RPMI8226 (cell line): ENCODE results near the gene PRMT7.
A peak's percentile ranks its signal among the peaks of the same experiment; 100 is the strongest.

ENCODE experiments used
- DNase-seq: peaks from one replicate; pipeline ENCODE4 v3.0.0-alpha.2; 2015

PRMT7 gene

DNA sequence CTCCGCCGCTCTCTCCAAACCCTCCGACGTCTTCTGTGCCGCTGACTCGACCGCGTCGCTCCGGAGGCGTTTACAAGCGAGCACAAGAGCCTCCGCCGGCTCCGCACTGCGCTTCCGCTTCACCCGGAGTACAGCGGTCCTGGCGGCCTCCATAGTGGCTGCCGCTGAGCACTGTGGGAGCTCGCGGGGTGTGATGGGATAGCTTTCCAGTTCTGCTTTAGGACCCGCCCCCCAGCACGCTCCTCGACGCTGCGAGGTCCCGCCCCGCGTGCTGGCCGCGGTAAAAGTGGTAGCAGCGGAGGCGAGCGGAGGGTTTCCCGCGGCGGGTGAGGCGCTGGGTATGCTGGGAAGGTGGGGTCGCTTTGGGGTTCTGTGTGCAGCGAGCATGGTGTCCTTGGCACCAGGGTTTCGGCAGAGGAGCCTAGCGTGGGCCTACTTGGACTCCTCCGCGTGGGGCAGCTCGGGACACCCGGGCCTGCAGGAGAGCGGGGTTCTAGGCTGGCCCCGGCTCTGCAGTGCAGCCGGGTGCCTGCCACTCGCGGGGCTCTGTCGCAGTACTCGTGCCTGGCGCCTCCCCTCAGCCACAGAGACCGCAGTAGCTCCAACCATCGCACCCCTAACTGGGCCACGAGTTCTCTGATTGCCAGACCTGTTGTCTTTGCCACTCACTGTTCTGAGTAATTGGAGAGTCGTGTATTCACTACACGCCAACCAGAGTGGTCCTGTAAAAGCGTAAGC, at the start of gene PRMT7, which contains the start of gene SLC7A6OS:
PRMT7 (plus strand) TSS at position 246 of the 738 bp plus-strand sequence. CDS start 4,961 bp downstream, outside the sequence.
SLC7A6OS (minus strand) TSS at position 173 of the 738 bp plus-strand sequence; CDS start at position 153, 20 bp downstream.
- peak; percentile 98 for DNase-seq

DNA sequence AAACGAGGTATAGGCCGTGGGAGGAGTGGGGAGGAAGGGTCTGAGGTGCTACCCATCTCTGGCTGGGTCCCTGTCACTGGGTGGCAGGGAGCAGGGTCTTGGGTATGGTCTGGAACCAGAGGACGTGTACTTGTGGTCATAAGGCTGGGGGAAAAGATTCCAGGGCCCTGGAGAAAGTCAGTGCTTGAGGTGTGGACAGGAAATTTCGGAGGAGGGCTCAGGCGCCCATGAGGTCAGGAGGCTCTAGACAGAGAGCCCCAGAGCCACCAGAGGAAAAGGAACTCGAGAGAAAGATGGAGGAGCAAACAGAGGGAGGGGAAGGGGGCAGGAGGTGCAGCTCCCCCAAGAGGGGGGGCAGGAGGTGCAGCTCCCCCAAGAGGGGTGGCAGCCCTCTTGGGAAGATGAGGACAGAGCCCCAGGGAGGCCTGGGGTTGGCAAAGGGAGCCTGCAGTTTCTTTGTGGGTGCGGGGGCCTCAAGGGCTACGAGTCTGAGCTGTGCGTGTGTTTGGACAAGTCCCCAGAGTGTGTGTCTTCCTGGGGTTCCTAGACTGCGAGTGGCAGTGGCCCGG, 47.2 kb upstream of the PRMT7 start:
- no peak for DNase-seq

DNA sequence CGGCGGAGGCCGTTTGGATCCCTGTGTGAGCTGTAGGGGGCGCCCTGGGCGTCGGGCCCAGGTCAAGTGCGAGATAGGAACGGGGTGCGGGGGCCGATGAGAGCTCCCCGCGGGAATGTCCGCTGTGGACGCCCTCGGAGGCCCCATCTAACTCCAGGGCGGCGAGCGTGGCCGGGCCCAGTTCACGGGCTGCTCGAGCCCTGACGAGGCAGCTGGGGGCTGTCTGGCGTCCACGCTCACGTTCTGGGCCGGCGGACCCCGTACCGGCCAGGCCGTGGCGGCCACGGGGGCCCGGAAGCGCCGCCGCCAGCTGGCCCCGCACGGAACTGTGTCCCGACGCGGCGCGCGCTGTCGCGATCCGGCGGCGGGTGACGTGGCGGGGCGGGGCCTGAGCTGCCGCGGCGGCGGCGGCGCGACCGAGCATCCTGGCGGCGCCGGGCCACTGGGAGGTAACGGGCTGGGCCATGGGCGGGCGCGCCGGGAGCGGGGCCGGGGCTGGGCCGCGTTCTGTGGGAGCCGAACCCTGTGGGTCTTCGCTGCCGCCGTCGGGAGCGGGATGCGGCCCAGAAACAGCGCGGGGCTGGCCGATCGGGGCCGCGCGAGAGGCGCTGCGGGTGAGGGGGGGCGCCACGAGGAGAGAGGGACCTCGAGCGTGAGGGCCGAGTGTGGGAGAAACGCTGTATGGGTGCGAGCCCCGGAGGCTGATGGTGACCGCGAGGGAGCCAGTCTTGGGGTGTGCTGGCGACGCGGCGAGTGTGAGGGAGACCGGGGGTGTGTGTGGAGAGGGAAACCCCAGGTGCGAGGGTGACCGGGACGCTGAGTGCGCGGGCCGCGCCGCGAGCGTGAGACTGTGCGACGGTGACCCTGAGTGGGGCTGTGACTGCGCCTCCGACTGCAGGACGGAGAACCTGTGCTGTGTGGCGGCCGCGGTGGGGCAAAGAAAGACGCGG, 46.4 kb upstream of the PRMT7 start, which contains the start of gene SLC7A6:
SLC7A6 (plus strand) TSS at position 399 of the 950 bp plus-strand sequence. CDS start 10,201 bp downstream, outside the sequence.
- peak; percentile 89 for DNase-seq

GRCh38 chr16:68265078-68265920, 45.5 kb upstream of the PRMT7 start:
- DNase-seq: peak; percentile 84

DNA sequence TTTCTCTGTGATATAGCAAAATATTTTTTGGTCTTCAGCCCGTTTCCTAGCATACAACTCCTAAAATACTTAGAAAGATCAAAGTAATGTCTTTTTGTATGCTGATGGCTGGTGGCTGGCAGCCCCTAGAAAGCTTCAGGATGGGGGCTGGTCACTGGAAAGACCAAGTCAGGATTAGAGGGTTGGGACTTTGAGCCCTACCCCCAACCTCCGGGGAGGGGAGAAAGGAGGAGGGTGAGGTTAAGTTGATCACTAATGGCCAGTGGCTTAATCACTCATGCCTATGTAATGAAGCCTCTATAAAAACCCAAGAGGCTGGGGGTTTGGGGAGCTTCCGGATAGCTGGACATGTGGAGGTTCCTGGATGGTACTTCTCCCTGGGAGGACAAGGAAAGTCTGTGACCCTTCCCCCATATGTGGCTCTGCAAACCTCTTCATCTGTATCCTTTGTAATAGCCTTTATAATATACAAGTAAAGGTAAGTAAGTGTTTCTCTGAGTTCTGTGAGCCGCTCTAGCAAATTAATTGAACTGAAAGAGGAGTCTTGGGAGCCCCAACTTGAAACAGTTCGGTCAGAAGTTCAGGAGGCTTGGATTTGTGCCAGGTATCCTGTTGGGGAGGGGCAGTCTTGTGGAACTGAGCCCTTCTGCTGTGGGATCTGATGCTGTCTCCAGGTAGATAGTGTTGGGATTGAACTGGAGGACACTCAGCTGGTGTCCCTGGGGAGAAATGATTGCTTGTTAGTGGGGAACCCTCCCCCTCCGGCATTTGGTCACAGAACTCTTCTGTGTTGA, 43.0 kb upstream of the PRMT7 start:
- no peak for DNase-seq

DNA sequence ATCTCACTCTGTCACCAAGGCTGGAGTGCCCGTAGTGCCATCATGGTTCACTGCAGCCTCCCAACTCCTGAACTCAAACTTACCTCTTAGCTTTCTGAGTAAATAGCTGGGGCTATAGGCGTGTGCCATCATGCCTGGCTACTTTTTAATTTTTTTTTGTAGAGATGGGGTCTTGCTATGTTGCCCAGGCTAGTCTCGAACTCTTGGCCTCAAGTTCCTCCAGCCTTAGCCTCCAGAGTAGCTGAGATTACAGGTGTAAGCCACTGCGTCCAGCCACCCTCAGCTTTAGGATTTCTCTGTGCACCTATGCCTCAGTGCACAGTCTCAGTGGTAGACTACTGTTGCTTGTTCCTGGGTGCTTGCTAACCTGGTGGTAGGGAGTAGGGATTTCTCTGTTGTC, 41.0 kb upstream of the PRMT7 start:
- no peak for DNase-seq

DNA sequence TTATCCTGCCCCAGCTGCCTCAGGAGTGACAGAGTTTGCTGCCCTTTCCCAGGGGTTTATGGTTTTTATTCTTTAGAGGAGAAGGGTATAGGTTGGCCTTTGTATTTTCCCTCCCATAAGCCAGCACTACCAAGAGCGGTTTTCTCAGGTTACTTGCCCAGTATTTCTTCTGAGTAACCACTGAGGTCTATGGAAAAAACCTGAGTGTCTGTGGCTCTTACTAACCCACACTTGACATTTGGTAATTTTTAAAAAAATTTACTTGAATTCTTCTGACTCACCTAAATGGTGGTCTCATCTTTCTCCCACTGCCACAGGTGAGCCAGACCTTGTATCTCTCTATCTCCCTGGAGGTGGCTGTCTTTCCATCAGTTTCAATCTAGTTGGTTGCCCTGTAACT, 40.5 kb upstream of the PRMT7 start:
- DNase-seq: no peak

GRCh38 chr16:68272507-68273209, 38.2 kb upstream of the PRMT7 start:
- peak; percentile 92 for DNase-seq

DNA sequence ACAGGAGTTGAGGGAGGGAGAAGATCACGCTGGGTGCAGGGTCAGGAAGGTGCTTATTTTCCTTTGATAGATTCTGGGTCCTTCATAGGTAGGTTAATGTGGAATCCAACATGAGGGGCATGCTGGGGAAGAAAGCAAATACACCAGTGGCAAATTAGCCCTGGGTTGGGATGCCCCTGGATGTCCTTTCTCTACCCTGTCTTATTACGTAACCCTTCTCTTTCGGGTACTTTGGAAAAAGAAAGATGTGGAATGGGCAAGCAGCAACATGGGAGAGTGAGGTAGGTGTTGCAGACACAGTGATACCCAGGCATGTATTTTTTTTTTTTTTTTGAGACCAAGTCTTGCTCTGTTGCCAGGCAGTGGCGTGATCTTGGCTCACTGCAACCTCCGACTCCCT, 37.4 kb upstream of the PRMT7 start:
- no peak for DNase-seq

GRCh38 chr16:68273896-68274295, 36.9 kb upstream of the PRMT7 start:
- no peak for DNase-seq

- no peak for DNase-seq
Observed at GRCh38 chr16:68274441-68274840, 36.4 kb upstream of the PRMT7 start.

GRCh38 chr16:68275611-68276191, 35.1 kb upstream of the PRMT7 start:
- DNase-seq: no peak

DNA sequence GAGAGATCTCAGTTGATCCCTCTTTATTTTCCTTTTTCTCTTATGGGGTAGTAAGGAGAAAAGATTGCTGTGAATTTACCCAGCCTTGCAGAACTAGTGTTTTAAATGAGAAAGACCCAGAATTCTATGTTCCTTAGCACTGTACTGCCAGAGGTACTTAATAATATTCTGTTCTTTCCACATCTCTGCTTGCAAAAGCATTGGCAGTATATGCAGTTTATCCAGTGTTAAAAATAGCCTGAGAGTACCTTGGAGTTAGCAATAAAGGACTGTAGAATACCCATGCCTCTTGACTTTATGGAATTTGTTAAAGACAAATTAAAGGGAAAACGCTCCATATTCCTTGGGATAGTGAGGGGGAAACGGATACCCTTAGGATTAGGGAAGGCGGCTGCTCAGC, 34.6 kb upstream of the PRMT7 start:
- no peak for DNase-seq

GRCh38 chr16:68279726-68280558, 30.9 kb upstream of the PRMT7 start:
- no peak for DNase-seq

- DNase-seq: no peak
Observed at GRCh38 chr16:68281368-68282063, 29.3 kb upstream of the PRMT7 start.

DNA sequence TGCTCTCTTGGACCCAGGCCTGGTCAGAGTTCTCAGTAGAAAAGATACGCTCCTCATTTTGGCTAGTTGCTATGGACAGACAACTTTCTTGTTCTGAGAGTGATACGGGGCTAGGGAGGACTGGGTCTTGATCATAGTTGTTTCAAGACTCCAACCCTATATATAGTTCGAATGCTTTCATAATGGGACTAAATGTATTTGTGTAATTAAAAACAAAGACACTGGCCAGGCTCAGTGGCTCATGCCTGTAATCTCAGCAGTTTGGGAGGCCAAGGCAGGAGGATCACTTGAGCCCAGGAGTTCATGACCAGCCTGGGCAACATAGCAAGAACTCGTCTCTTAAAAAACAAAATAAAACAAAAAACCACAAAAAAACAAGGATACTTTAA, 28.8 kb upstream of the PRMT7 start:
- no peak for DNase-seq

- DNase-seq: peak; percentile 56
Observed at GRCh38 chr16:68283346-68283745, 27.5 kb upstream of the PRMT7 start.

GRCh38 chr16:68283801-68284598, 26.8 kb upstream of the PRMT7 start:
- peak; percentile 56 for DNase-seq
